MCF 10A (cell line): ENCODE measurements around the gene VEZT. TPM values are rescaled to one million over a fixed set of nuclear protein-coding genes. Genes with fewer than 3 reads are reported as not detected.

Experiments
- BruUV-seq: library from RNA; stranded (reverse); fragments of 400-500 nt; replicated peaks from 2 replicates; lab custom pipeline; 2021; lab: Mats Ljungman, UMichigan
- CTCF ChIA-PET: fragments of 300-600 bp; sonication (Branson Sonifier 250); formaldehyde crosslinking; extraction: SDS; loops from one replicate; lab custom pipeline; 2021; ENCODE audit warnings: antibody characterized with exemption, inconsistent platforms; lab: Yijun Ruan, JAX
- POLR2A ChIA-PET: fragments of 300-600, 350-650 bp; sonication (Branson Sonifier 250); formaldehyde crosslinking; extraction: SDS; loops from one replicate; lab custom pipeline; 2020; ENCODE audit warnings: antibody characterized with exemption, inconsistent platforms; lab: Yijun Ruan, JAX
- DNase-seq: peaks from one replicate; pipeline ENCODE4 v3.0.0-alpha.2; 2018; ENCODE audit not compliant: unreplicated experiment
- H3K27ac Mint-ChIP-seq: one replicate; pipeline ENCODE4 v1.8.0; 2022; ENCODE audit warnings: mild to moderate bottlenecking, low read depth, mixed read lengths; ENCODE audit not compliant: unreplicated experiment
- H3K27me3 Mint-ChIP-seq: one replicate; pipeline ENCODE4 v1.8.0; 2022; ENCODE audit warnings: mixed read lengths; ENCODE audit not compliant: insufficient read depth, unreplicated experiment
- H3K36me3 Mint-ChIP-seq: one replicate; pipeline ENCODE4 v1.8.0; 2022; ENCODE audit warnings: mild to moderate bottlenecking, moderate library complexity, mixed read lengths; ENCODE audit not compliant: insufficient read depth, unreplicated experiment
- H3K4me1 Mint-ChIP-seq: one replicate; pipeline ENCODE4 v1.8.0; 2022; ENCODE audit warnings: mixed read lengths; ENCODE audit not compliant: insufficient read depth, unreplicated experiment
- H3K4me3 Mint-ChIP-seq: one replicate; pipeline ENCODE4 v1.8.0; 2022; ENCODE audit warnings: mild to moderate bottlenecking, moderate library complexity, mixed read lengths; ENCODE audit not compliant: unreplicated experiment
- H3K9me3 Mint-ChIP-seq: one replicate; pipeline ENCODE4 v1.8.0; 2022; ENCODE audit warnings: mixed read lengths; ENCODE audit not compliant: unreplicated experiment
- CTCF ChIP-seq: fragments of 200-600 bp; IDR thresholded peaks from one replicate; pipeline ENCODE4 v1.8.0; 2022; ENCODE audit warnings: antibody characterized with exemption, mild to moderate bottlenecking; ENCODE audit not compliant: unreplicated experiment
- intact Hi-C: fragments of 100-400 bp; cut with micrococcal nuclease; formaldehyde crosslinking; loops from 2 replicates; pipeline ENCODE4 v1.14.1; 2022
- total RNA-seq: library from RNA; stranded (reverse); gene quantifications from 2 replicates; pipeline ENCODE4 v1.2.3, GENCODE V29; 2022

The VEZT gene
- total RNA-seq, 1 experiment from 2014 or later, result 107 TPM

- ChIA-PET POLR2A (interaction anchor here (1.1 kb wide), 1 partner anchor 10 kb away, joined by 3 read pairs; no protein-coding TSS in a partner anchor), CTCF (interaction anchor here (0.9 kb wide), 1 partner anchor 35 kb away, joined by 3 read pairs; no protein-coding TSS in a partner anchor)
- peaks cover 54% of the 10 kb centered on the region for H3K36me3 Mint-ChIP-seq
- DNase-seq, result no peak
- H3K9me3 Mint-ChIP-seq, result no peaks in the 10 kb centered on the region
- no peak overlapping the region for H3K4me3 Mint-ChIP-seq
- H3K27me3 Mint-ChIP-seq, result no peaks in the 10 kb centered on the region
- no peaks in the 10 kb centered on the region for H3K4me1 Mint-ChIP-seq
- TF ChIP-seq CTCF, result no peak
- BruUV-seq, result no TSS peak
- no peak overlapping the region for H3K27ac Mint-ChIP-seq
- intact Hi-C loops, result no loop called here
Measured at GRCh38 chr12:95298916-95299315, 81.3 kb downstream of the VEZT start.

- no peak for TF ChIP-seq CTCF
Measured at GRCh38 chr12:95300286-95300685, 82.7 kb downstream of the VEZT start.

GRCh38 chr12:95303476-95303875 lies 85.9 kb downstream of the VEZT start:
- POLR2A ChIA-PET, result interaction anchor here (0.9 to 2.5 kb wide), 4 partner anchors 12 to 171 kb away, joined by 3 to 10 read pairs (median 3); partner anchors contain the start of gene METAP2
- Mint-ChIP-seq H3K36me3 (peaks cover 46% of the 10 kb centered on the region), H3K9me3 (no peaks in the 10 kb centered on the region), H3K4me1 (peaks cover 12% of the 10 kb centered on the region), H3K27me3 (no peaks in the 10 kb centered on the region), H3K4me3 (no peak overlapping the region), H3K27ac (no peak overlapping the region)
- BruUV-seq, result no TSS peak
- no peak for DNase-seq
- CTCF ChIA-PET, result interaction anchor here (0.6 kb wide), 2 partner anchors 17 to 188 kb away, joined by 3 read pairs; no protein-coding TSS in a partner anchor
- intact Hi-C loops, result no loop called here
- no peak for TF ChIP-seq CTCF

More at GRCh38 chr12:95300286-95300685, 82.7 kb downstream of the VEZT start:
- H3K4me3 Mint-ChIP-seq, result no peak overlapping the region
- TSS peak; percentile 55 for BruUV-seq
- H3K27ac Mint-ChIP-seq, result no peak overlapping the region
- DNase-seq, result no peak
- peaks cover 57% of the 10 kb centered on the region for H3K36me3 Mint-ChIP-seq
- POLR2A ChIA-PET, result interaction anchor here (0.6 to 1.1 kb wide), 3 partner anchors 8 to 681 kb away, joined by 3 read pairs; no protein-coding TSS in a partner anchor
- CTCF ChIA-PET, result no interaction called here
- H3K9me3 Mint-ChIP-seq, result no peaks in the 10 kb centered on the region
- peaks cover 12% of the 10 kb centered on the region for H3K4me1 Mint-ChIP-seq
- no peaks in the 10 kb centered on the region for H3K27me3 Mint-ChIP-seq
- intact Hi-C loops, result no loop called here

GRCh38 chr12:95304673-95305198 lies 87.1 kb downstream of the VEZT start:
- intact Hi-C loops, result no loop called here
- no peak overlapping the region for H3K27ac Mint-ChIP-seq
- no peak for TF ChIP-seq CTCF
- ChIA-PET POLR2A (interaction anchor here (0.7 to 2.5 kb wide), 2 partner anchors 15 to 170 kb away, joined by 3 to 10 read pairs; partner anchors contain the start of gene METAP2), CTCF (interaction anchor here (0.9 to 1.4 kb wide), 2 partner anchors 32 to 187 kb away, joined by 3 to 6 read pairs; no protein-coding TSS in a partner anchor)
- peaks cover 12% of the 10 kb centered on the region for H3K4me1 Mint-ChIP-seq
- no peaks in the 10 kb centered on the region for H3K27me3 Mint-ChIP-seq
- H3K4me3 Mint-ChIP-seq, result no peak overlapping the region
- peaks cover 58% of the 10 kb centered on the region for H3K36me3 Mint-ChIP-seq
- BruUV-seq, result no TSS peak
- DNase-seq, result no peak
- no peaks in the 10 kb centered on the region for H3K9me3 Mint-ChIP-seq
